Osteoblast (primary cell): ENCODE measurements around the gene DCDC2. TPM values are rescaled to one million over a fixed set of nuclear protein-coding genes. Genes with fewer than 3 reads are reported as not detected.
"Not testable (repeated sequence)": the region's sequence is repeated elsewhere in the genome, so short reads cannot be mapped to it uniquely, and the experiment has no call there.

ENCODE experiments used
- DNase-seq: peaks from one replicate; pipeline ENCODE4 v3.0.0; 2011; ENCODE audit warnings: low spot score, mixed read lengths; ENCODE audit not compliant: insufficient read length; ENCODE audit errors: missing footprints
- H2AFZ ChIP-seq: 2 replicates; pipeline ENCODE4 v1.6.0; 2011; ENCODE audit warnings: mild to moderate bottlenecking, low read length
- H3K27ac ChIP-seq: 2 replicates; pipeline ENCODE4 v1.5.1; 2011; ENCODE audit warnings: mild to moderate bottlenecking, low read depth, low read length, moderate library complexity
- H3K27me3 ChIP-seq: 2 replicates; pipeline ENCODE4 v1.6.0; 2012; ENCODE audit warnings: mild to moderate bottlenecking, control low read depth, inconsistent platforms, low read length, moderate library complexity; ENCODE audit not compliant: insufficient read depth
- H3K36me3 ChIP-seq: 2 replicates; pipeline ENCODE4 v1.5.1; 2011; ENCODE audit warnings: mild to moderate bottlenecking, low read length, control low read depth, moderate library complexity; ENCODE audit not compliant: insufficient read depth
- H3K4me1 ChIP-seq: 2 replicates; pipeline ENCODE4 v1.5.1; 2011; ENCODE audit warnings: mild to moderate bottlenecking, low read length, control low read depth, moderate library complexity; ENCODE audit not compliant: insufficient read depth
- H3K4me2 ChIP-seq: 2 replicates; pipeline ENCODE4 v1.6.0; 2011; ENCODE audit warnings: mild to moderate bottlenecking, low read length; ENCODE audit not compliant: insufficient read depth
- H3K4me3 ChIP-seq: fragments of 200-600 bp; sonication (generic); 3 replicates; pipeline ENCODE4 v1.5.1; 2012; ENCODE audit warnings: mild to moderate bottlenecking, low read length, inconsistent platforms; ENCODE audit not compliant: insufficient read depth
- H3K79me2 ChIP-seq: 2 replicates; pipeline ENCODE4 v1.6.0; 2012; ENCODE audit warnings: mild to moderate bottlenecking, low read length, control low read depth, inconsistent platforms; ENCODE audit not compliant: insufficient read depth
- H3K9me3 ChIP-seq: 2 replicates; pipeline ENCODE4 v1.5.1; 2011; ENCODE audit warnings: low read depth, low read length, control low read depth
- H4K20me1 ChIP-seq: 2 replicates; pipeline ENCODE4 v1.6.0; 2012; ENCODE audit warnings: mild to moderate bottlenecking, low read length, control low read depth; ENCODE audit not compliant: insufficient read depth
- total RNA-seq: library from RNA; depleted of rRNA; stranded (reverse); fragments of >200 nt; gene quantifications from 2 replicates; pipeline ENCODE4 v1.2.3, GENCODE V29; 2012
- TF ChIP-seq, protein P1 (sequence below): IDR thresholded peaks from 2 replicates; pipeline ENCODE4 v1.5.1; 2011; ENCODE audit warnings: mild to moderate bottlenecking, low read depth, low read length, moderate library complexity; ENCODE audit errors: extremely low read depth

The DCDC2 gene
- total RNA-seq, 1 donor: under 0.01 TPM

DNA sequence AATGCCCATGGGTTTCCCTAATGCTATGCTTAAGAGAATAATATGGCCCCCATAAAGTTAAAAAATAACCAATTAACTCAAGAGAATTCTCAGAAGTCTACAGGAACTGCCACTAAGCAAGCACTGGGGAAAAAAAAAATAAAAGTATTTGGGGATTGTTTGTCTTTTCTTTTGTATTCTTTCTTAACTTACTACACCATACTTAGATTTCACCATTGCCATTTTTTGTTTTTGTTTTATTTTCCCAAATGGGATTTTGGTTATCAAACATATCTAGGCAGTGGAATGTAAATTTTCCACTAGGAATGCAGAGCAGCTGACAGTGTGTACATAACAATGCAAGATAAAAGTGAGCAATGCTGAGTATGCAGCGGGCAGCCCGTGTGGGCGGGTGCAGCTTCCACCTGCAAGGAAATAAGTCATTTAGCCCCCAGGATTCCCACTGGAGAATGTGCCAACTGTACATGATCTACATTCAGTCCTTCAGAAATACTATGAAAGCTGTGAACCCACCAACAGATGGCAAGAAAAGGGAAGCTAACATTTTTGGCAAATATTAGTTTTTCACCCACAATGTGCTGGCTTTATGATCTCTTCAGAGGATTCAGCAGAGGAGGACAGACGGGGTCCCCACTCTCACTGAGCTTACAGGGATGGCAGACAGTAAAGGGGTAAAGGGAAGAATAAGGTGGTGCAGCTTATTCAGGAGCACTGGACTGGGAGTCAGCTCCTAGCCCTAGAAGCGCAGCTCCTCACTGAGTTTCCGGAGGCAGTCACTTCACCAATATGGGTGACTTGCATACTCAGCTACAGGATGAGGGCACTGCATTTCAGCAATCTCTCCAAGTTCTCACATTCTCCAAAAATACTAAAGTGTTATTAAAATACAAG lies 44.4 kb downstream of the DCDC2 start:
- H3K27me3 ChIP-seq: no peaks in the 10 kb centered on the region
- TF ChIP-seq, protein P1, sequence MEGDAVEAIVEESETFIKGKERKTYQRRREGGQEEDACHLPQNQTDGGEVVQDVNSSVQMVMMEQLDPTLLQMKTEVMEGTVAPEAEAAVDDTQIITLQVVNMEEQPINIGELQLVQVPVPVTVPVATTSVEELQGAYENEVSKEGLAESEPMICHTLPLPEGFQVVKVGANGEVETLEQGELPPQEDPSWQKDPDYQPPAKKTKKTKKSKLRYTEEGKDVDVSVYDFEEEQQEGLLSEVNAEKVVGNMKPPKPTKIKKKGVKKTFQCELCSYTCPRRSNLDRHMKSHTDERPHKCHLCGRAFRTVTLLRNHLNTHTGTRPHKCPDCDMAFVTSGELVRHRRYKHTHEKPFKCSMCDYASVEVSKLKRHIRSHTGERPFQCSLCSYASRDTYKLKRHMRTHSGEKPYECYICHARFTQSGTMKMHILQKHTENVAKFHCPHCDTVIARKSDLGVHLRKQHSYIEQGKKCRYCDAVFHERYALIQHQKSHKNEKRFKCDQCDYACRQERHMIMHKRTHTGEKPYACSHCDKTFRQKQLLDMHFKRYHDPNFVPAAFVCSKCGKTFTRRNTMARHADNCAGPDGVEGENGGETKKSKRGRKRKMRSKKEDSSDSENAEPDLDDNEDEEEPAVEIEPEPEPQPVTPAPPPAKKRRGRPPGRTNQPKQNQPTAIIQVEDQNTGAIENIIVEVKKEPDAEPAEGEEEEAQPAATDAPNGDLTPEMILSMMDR: no peak
- H4K20me1 ChIP-seq: no peaks in the 10 kb centered on the region
- no peak overlapping the region for H2AFZ ChIP-seq
- no peak for DNase-seq
- no peak overlapping the region for H3K27ac ChIP-seq
- H3K4me1 ChIP-seq: no peaks in the 10 kb centered on the region
- H3K36me3 ChIP-seq: no peaks in the 10 kb centered on the region
- H3K9me3 ChIP-seq: peaks cover 2% of the 10 kb centered on the region
- no peaks in the 10 kb centered on the region for H3K79me2 ChIP-seq
- no peak overlapping the region for H3K4me3 ChIP-seq
- H3K4me2 ChIP-seq: no peak overlapping the region

DNA sequence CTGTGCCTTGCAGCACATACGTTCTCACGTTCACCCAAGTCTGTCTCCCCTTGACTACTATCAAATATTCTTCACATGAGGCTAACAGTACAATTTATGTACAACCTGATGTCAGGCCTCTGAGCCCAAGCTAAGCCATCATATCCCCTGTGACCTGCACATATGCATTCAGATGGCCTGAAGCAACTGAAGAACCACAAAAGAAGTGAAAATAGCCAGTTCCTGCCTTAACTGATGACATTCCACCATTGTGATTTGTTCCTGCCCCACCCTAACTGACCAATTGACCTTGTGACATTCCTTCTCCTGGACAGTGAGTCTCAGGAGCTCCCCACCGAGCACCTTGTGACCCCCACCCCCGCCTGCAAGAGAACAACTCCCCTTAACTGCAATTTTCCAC lies 46.1 kb downstream of the DCDC2 start:
- H2AFZ ChIP-seq, H4K20me1 ChIP-seq, H3K27me3 ChIP-seq, DNase-seq, H3K79me2 ChIP-seq, H3K4me3 ChIP-seq, H3K36me3 ChIP-seq, H3K9me3 ChIP-seq, H3K4me1 ChIP-seq, H3K27ac ChIP-seq, H3K4me2 ChIP-seq: not testable (repeated sequence)

DNA sequence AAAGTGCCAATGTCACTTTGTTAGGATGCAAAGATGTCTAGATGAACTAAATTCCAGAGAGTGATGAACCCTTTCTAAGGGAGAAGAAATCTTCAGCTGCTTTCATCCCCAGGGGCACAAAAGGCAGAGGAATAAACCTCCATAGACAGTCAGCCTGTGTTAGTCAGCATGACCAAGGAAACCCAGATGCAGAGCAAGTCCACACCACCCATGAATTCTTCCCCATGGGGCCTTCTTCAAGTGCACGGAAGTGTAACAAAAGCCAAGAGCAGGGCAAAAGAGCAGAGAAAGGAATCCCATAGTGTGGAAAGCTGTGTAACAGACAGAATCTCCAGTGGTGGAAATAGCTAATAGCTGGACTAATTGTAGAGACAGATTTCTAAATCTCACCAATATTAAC lies 50.0 kb downstream of the DCDC2 start:
- Histone ChIP-seq H3K4me3 (no peak overlapping the region), H3K4me1 (no peaks in the 10 kb centered on the region), H3K4me2 (no peak overlapping the region), H3K27me3 (no peaks in the 10 kb centered on the region), H3K36me3 (no peaks in the 10 kb centered on the region), H3K79me2 (no peaks in the 10 kb centered on the region), H3K9me3 (peaks cover 2% of the 10 kb centered on the region), H3K27ac (no peak overlapping the region), H2AFZ (no peak overlapping the region), H4K20me1 (no peaks in the 10 kb centered on the region)
- TF ChIP-seq, protein P1: no peak
- DNase-seq: no peak

DNA sequence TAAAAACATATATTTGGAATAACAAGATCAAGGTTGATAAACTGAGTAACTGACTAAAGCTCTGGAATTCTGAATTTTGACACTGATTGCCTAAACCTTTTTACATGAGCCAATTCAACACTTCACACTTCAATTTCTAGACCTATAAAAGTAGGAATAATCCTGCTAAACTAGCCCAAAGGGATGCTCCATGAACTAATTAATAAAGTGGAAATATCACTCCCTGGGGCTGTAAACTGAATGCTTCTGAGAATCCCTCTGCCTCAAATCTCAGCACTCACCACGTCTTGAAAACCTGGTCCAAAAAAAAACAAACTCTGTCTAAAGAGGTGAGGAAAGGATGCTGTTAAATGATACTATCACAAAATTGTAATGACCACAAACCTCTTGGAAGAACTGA lies 50.9 kb downstream of the DCDC2 start:
- no peaks in the 10 kb centered on the region for H3K79me2 ChIP-seq
- peaks cover 2% of the 10 kb centered on the region for H3K9me3 ChIP-seq
- H3K4me1 ChIP-seq: no peaks in the 10 kb centered on the region
- no peaks in the 10 kb centered on the region for H3K36me3 ChIP-seq
- no peak overlapping the region for H3K4me3 ChIP-seq
- no peak overlapping the region for H3K4me2 ChIP-seq
- TF ChIP-seq, protein P1: no peak
- H3K27me3 ChIP-seq: no peaks in the 10 kb centered on the region
- DNase-seq: no peak
- no peak overlapping the region for H2AFZ ChIP-seq
- H4K20me1 ChIP-seq: no peaks in the 10 kb centered on the region
- no peak overlapping the region for H3K27ac ChIP-seq
